Subcutaneous adipose tissue (tissue), 4 donors: ENCODE measurements around the gene MAMLD1. TPM values are rescaled to one million over a fixed set of nuclear protein-coding genes. Genes with fewer than 3 reads are reported as not detected.

ENCODE experiments used
- total RNA-seq, 4 donors: library from RNA; depleted of rRNA; stranded (reverse); fragments of >200 nt; gene quantifications; one replicate each; pipeline ENCODE4 v1.1.0, GENCODE V29; 2016
- TF ChIP-seq, protein P1 (sequence below): fragments of 450-650 bp; IDR thresholded peaks from one replicate; pipeline ENCODE4 v1.5.1; 2016; ENCODE audit warnings: low read depth, mild to moderate bottlenecking, control low read depth, antibody characterized with exemption, moderate library complexity

Gene MAMLD1
- total RNA-seq, 4 donors from 2014 or later: 5.5 to 11.7 (median 8.5) TPM

DNA sequence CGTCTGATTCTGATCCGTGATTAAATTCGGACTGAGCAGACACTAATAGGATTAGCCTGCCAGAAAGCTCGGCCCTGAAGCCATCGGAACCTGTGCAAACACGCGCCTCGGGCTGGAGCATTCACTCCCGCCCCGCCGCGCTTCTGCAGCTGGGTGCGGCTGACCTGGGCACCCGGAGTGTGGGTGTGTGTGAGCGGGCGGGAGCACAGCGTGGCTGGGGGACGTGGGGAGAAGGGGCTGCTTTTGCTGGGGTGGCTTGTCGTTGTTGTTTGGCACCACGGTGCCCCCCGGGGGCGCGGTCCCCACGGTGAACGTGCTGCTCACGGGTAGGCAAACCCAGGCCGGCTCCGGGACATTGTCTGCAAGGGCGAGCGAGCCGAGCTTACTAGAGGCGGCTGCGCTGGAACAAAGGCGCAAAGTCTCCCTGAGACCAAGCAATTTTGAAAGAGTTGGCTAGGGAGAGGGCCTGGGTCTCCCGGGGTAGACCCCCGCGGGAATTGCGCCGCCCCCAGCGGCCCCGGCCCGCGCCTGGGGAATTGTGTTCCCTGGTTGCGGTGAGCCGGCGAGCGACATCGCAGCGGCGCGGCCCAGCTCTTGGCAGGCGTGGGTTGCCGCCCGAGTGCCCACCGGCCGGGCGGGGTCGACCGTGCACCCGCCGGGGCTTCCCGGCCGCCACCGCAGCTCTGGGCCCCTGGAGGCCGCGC, 1.4 kb downstream of the MAMLD1 start:
- TF ChIP-seq, protein P1, sequence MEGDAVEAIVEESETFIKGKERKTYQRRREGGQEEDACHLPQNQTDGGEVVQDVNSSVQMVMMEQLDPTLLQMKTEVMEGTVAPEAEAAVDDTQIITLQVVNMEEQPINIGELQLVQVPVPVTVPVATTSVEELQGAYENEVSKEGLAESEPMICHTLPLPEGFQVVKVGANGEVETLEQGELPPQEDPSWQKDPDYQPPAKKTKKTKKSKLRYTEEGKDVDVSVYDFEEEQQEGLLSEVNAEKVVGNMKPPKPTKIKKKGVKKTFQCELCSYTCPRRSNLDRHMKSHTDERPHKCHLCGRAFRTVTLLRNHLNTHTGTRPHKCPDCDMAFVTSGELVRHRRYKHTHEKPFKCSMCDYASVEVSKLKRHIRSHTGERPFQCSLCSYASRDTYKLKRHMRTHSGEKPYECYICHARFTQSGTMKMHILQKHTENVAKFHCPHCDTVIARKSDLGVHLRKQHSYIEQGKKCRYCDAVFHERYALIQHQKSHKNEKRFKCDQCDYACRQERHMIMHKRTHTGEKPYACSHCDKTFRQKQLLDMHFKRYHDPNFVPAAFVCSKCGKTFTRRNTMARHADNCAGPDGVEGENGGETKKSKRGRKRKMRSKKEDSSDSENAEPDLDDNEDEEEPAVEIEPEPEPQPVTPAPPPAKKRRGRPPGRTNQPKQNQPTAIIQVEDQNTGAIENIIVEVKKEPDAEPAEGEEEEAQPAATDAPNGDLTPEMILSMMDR: no peak

DNA sequence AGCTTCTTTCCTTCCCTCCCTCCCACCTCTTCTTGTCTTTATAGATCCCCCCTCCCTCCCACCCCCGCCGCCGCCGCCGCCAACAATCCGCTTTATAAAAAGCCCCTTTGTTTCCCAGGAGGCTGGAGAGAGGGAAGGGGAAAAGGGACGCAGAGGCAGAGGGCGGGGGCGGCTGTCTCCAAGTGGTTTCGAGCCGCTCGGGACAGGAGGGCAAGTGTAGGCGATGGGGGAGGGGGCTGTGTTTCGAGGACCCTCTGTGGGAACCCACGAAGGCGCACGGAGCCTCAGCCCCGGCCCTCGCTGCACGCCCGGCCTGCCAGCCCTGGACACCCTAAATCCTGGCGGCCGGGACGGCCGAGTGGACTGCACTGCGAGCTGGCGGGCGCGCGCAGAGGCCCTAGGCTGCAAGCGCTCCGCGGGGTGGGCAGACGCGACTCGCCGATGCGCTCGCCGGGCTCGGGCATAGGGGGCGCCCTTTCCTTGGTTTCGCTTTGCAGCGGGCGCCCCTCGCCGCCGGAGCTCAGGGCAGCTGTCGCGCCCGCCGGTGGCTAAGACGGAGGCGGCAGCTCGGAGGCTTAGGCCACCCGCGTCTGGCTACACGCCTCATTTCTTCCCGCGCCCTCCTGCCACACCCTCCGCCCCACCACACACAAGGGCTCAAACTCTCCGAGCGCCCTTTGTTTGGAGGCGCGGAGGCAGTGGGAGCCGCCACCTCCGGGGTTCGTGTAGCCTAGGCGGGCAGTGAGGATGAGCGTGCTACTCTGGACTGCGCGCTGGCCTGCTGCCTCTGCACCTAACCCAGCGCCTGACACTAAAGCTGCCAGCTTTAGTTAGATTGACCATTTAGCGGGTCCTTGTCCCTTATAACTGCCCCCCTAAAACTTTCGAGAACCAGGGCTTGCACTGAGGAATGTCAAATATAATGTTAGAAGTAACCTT, 2.2 kb downstream of the MAMLD1 start:
- TF ChIP-seq, protein P1: no peak

DNA sequence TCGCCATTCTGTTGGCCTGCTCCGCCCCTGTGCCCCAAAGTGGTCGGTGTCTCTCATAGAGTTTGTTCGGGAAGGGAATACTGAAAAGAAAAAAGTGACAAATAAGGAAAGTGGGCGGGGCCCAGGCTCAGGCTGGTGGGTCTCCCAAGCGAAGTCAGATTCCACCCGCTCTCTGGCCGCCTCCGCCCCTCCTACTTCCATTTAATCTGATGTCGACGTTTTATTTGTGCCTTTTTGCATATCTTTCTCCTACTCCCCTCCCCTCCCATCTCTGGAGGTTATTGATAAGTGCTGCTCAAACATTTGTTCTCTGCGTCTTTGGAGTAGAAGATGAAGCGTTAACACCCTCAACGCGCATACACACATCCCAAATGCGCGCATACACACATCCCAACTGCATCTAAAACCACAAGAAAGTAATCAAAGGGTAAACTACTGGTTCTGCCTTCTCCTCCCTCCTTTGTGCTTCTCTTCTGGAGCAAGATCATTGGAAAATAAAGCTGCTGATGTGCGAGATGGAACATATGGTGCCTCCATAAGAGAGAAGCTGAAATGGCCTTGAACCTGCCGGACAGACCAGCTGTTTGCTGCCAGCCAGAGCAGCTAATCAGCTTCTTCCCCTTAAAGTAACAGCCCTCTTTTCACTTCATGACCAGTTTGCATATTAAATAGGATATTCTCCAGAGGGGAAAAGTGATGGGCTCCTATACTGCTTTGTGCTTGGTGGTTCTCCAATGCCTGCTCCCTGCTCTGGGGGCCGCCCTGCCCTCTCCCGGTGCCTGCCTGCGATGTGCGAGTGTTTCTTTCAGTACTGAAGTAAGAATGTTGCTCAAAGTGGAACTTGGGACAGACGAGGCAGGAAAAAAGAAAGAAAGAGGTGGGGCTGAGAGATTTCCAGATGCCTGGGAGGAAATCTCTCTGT, 3.1 kb downstream of the MAMLD1 start:
- TF ChIP-seq, protein P1: no peak

DNA sequence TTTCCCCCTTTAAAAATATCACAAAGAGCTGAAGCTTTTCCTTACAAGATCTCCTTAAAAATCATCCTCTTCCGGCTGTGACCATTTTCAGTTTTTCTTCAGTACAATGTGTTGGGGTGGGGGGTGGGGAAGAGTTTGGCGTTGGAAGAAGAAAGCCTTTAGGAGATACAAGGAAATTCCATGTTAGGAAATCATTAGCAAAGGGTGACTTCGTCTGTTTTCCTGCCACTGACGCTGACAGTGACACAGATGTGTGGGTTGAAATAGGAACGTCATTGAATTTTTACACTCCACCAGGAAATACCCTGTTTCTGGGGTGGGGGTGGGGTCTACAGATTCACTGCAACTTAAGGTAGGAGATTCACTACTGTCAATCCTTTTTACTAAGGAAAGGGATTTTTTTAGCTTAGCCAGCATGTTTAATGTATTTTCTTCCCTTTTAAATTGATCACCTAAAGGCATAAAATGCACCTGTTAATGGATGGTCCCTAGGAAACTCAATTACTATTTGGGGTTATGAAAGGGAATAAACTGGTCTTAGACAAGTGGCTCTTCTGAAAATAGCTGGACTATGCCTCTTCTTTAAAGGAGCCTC, 3.9 kb downstream of the MAMLD1 start:
- TF ChIP-seq, protein P1: no peak

DNA sequence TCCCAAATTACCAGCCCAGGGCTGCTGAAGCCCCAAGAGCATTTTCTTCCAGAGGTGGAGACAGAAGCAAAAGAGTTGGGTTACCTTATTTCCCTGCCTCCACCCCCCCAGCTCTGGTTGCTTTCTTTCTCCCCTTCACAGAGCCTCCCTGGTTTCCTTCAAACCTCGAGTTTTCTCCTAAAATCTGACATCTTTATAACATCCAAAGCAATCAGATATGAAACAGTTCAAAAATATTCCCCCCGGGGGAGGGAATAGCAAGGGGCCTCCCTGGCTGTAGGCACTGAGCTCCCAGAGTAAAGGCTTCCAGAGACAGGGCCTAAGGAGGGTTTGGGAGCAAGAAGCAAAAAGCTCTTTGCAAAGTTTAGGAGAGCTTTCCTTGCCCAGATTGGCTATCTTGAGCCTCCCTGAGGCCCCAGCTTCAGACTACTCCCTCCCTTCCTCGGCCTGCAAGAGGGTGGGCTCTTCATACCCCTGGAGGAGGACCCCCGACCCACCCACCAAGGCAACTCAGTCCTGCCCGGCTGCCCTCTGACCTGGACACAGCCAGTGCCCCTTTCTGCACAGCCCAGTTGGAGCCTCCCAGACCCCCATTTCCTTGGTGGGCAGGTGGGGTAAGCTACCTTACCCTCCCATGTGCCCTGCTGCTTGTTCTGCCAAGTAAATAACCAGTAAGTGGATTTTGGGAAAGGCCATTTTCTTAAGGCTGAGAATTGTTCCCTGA, 7.6 kb downstream of the MAMLD1 start:
- TF ChIP-seq, protein P1: no peak

DNA sequence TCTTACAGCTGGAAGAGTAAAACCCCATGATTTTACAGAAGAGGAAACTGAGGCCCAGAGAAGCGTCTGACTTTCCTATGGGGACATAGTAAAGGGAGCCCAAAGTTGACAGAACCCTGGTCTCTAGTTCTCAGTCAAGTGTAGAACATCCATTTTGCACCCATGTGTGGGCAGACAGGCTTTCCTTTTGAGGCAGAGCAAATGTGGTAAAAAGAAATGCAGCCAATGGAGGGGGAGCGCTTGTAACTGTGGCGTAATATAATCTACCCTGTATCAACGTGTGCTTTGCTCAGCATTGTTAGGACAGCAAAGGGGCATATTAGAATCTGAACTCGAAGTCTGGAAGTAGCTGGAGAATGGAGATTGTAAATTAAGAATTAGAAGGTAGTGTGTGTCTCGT, 8.8 kb downstream of the MAMLD1 start:
- TF ChIP-seq, protein P1: no peak
